KG1 (cell line): ENCODE results near the gene PGRMC2.

Experiments used
- DNase-seq: peaks from one replicate; lab custom pipeline; 2025; lab: John Stamatoyannopoulos, UW

PGRMC2 gene

GRCh38 chr4:128298852-128299251 lies 11.2 kb upstream of the PGRMC2 start:
- no peak for DNase-seq

- no peak for DNase-seq
Measured at GRCh38 chr4:128298146-128298758, 10.6 kb upstream of the PGRMC2 start.

- DNase-seq, result no peak
Measured at GRCh38 chr4:128295255-128295654, 7.6 kb upstream of the PGRMC2 start.

GRCh38 chr4:128294464-128294863 lies 6.9 kb upstream of the PGRMC2 start:
- no peak for DNase-seq

- no peak for DNase-seq
Measured at GRCh38 chr4:128292349-128292748, 4.7 kb upstream of the PGRMC2 start.

- no peak for DNase-seq
Measured at GRCh38 chr4:128291096-128291495, 3.5 kb upstream of the PGRMC2 start.

- DNase-seq, result no peak
Measured at GRCh38 chr4:128290526-128290925, 2.9 kb upstream of the PGRMC2 start.

GRCh38 chr4:128289523-128290158 lies 2.0 kb upstream of the PGRMC2 start:
- DNase-seq, result no peak

GRCh38 chr4:128288689-128289106 lies 1.1 kb upstream of the PGRMC2 start:
- peak; percentile 46 for DNase-seq

- peak; percentile 97 for DNase-seq
Measured at GRCh38 chr4:128287871-128288688, 467 bp upstream of the PGRMC2 start.

- no peak for DNase-seq
Measured at GRCh38 chr4:128286474-128287058, 1.0 kb downstream of the PGRMC2 start.

- no peak for DNase-seq
Measured at GRCh38 chr4:128285085-128285997, 2.3 kb downstream of the PGRMC2 start.

- no peak for DNase-seq
Measured at GRCh38 chr4:128284317-128284716, 3.3 kb downstream of the PGRMC2 start.

- DNase-seq, result no peak
Measured at GRCh38 chr4:128283071-128283470, 4.5 kb downstream of the PGRMC2 start.

- DNase-seq, result no peak
Measured at GRCh38 chr4:128282516-128282915, 5.1 kb downstream of the PGRMC2 start.

- DNase-seq, result no peak
Measured at GRCh38 chr4:128281354-128281753, 6.3 kb downstream of the PGRMC2 start.

- no peak for DNase-seq
Measured at GRCh38 chr4:128279624-128280225, 7.9 kb downstream of the PGRMC2 start.

- no peak for DNase-seq
Measured at GRCh38 chr4:128277856-128278255, 9.8 kb downstream of the PGRMC2 start.

GRCh38 chr4:128275346-128275745 lies 12.3 kb downstream of the PGRMC2 start:
- DNase-seq, result no peak

- no peak for DNase-seq
Measured at GRCh38 chr4:128271551-128271950, 16.1 kb downstream of the PGRMC2 start.

- DNase-seq, result no peak
Measured at GRCh38 chr4:128268970-128269369, 18.6 kb downstream of the PGRMC2 start.
